Pulmonary artery endothelial cell (primary cell): ENCODE data around the gene OXNAD1. TPM values are rescaled to one million over a fixed set of nuclear protein-coding genes. Genes with fewer than 3 reads are reported as not detected.
A peak's percentile ranks its signal among the peaks of the same experiment; 100 is the strongest.

Experiments used
- DNase-seq: peaks from one replicate; pipeline ENCODE4 v3.0.0-alpha.2; 2011; ENCODE audit warnings: low read depth, low spot score
- total RNA-seq: library from RNA; depleted of rRNA; stranded (reverse); fragments of >200 nt; gene quantifications from 2 replicates; pipeline ENCODE4 v1.2.3, GENCODE V29; 2014

OXNAD1 gene
- 13.9 and 14.4 TPM in 2 replicates for total RNA-seq

DNA sequence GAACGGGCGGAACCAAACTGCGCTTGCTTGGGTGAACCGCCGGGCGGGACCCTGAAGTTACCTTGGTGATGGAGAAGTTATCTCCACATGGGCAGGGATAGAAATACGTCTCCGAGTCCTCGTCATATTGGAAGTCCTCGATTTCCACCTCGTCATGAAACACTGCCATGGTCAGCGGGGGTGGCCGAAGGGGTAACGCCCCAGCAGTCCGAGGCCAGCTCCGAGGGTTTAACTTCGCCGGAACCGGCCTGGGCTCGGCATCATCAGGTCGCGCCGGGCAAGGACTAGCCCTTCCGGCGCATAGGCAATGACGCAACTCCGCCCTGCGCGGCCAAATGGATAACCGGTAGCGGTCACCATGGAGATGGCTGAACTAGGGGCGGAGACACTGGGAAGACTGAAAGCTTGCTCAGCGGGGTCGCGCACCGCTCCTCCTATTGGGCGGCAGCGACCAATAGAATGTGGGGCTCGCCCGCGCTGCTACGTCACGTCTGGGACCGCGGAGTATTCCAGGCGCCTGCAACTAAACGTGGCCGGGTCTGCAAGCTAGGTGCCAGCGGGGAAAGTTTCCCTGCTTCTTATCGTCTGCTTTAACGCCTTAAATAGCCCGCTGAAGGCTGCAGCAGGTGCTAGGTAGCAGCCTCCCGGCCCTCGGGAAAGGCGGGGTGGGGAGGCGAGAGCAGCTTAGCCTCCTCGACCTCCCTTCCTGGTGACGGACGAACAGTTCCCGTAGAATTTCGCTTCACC, at the start of gene OXNAD1, which contains the start of gene DPH3:
TSS of gene OXNAD1 (plus strand) at position 505 of the 747 bp plus-strand sequence. CDS start 5,741 bp downstream, outside the sequence.
TSS of gene DPH3 (minus strand) at position 236 of the 747 bp plus-strand sequence. CDS start at position 169, 67 bp downstream.
- DNase-seq: peak; percentile 99

- DNase-seq: no peak
These were observed 48.6 kb upstream of the OXNAD1 start for GRCh38 chr3:16216373-16216935.

DNA sequence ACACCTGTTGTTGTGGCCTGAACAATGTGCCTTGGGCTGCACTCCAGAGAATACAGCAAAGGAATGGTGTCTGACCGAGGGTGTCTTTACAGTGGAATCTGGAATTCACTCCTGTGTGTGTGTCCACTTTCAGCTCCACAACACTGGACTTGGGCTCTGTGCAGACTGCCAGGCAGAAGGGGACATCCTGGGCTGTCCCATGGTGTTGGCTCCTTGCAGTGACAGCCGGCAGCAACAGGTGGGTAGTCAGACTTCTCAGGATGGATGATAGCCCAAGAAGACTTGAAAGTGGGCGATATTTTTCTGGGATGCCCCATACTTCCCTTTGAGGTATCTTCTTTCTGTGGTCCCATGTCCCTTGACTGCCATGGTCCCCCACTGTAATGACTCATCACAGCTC, 45.2 kb upstream of the OXNAD1 start:
- no peak for DNase-seq

DNA sequence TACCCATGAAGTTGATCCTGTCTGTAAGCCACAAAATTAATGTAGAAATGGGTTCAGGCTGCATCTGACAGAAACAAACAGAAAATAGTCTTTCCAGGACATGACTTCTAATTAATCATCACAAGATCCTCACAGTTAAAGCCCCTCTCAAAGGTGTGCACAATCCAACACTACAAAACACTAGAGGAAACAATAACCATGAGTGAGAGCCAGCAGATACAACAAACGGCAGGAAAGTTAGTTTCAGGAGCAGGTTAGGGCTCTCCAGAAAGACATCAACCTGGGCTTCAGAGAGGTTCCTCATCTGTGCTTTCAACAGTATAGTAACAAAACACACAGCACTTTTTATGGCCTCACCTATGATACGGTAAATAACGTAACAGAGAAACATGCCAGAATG, 43.0 kb upstream of the OXNAD1 start:
- no peak for DNase-seq

DNA sequence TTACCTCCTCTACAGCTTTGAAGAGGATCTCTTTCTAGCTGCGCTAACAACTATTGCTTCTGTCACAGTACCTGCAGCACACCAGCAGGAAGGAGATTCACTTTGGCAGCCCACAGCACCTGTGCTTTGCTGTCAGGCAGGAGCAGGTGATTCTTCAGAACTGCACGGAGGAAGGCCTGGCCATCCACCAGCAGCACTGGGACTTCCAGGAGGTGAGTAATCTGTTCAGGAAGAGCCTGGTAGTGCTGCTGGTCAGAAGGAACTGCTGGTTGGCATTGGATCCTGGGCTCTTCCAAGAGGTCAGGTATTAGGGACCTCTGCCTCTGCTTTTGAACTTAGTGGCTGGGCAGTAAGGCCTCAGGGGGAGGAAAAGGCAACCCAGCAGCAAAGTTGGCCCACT, 42.5 kb upstream of the OXNAD1 start:
- DNase-seq: no peak

DNA sequence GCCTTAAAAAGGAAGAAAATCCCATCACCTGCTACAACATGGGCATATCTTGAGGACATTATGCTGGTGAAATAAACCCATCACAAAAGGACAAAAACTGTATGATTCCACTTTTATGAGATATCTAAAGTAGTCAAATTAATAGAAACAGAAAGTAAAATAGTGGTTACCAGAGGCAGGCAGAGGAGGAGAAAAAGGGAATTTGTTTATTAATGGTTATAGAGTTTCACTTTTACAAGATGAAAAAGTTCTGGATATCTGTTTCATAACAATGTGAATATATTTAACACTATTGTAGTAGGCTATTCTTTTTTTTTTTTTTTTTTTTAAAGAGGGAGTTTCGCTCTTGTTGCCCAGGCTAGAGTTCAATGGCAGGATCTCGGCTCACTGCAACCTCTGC, 40.7 kb upstream of the OXNAD1 start:
- DNase-seq: no peak

GRCh38 chr3:16227566-16227965, 37.4 kb upstream of the OXNAD1 start:
- DNase-seq: no peak

DNA sequence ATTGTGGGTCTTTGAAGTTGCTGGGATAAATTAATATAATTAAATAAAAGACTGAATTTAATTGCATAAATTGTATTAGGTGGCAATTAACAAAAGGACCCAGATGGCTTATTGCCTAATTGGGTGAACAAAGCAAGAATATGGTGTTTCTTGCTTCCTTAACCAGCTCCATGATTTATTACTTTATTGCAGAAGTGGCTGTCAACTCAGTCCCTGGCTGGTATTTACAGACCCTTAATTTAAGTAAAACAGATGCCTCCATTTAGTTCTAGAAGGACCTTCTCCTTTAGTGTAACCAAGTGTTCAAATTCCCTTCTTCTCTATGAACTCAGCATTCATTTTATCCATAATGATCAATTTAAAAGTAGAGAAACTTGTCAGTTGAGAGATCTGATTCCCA, 35.3 kb upstream of the OXNAD1 start:
- DNase-seq: no peak

- DNase-seq: no peak
These were observed 33.0 kb upstream of the OXNAD1 start for GRCh38 chr3:16231983-16232382.

DNA sequence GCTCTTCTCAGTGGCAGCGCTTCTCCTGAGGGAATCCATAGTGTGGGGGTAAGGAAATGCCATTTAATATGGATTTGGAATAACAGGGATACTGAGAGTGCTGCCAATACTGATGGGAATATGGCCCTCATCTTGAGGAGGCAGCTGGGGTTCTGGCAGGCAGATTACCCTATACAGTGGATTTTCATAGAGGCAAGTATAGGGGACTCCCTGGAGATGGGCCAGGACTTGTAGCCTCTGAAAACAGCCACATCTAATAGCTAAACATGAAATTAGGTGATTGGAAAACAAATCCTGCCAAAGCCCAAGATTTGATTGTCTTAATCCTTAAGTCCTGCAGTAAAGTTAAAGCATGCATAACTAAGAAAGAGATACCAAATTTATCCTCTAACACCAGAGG, 31.2 kb upstream of the OXNAD1 start:
- no peak for DNase-seq

GRCh38 chr3:16234281-16234680, 30.7 kb upstream of the OXNAD1 start:
- no peak for DNase-seq

DNA sequence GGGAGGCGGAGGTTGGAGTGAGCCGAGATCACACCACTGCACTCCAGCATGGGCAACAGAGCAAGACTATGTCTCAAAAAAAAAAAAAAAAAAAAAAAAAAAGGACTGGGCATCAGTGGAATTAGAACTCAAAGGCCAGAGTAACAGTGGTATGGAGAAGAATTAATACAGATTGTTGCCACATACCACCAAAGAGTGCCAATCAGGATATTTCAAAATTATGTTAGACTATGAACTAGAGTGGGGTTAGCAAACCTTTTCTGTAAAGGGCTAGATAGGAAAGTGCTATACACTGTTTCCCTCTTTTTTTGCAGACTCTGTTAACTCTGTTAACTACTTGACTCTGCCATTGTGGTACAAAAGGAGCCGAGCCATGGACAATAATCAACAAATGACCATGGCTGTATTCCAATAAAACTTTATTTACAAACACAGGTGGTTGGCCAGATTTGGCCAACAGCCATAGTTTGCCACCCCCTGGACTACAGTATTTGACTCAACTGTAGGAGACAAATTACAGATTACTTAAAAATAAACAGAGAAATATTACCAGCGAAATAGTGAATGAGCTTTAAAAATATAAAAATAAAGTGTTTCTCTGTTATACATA, 28.9 kb upstream of the OXNAD1 start:
- DNase-seq: no peak

- no peak for DNase-seq
These were observed 28.1 kb upstream of the OXNAD1 start for GRCh38 chr3:16236856-16237393.

GRCh38 chr3:16239086-16239770, 25.8 kb upstream of the OXNAD1 start:
- DNase-seq: no peak

DNA sequence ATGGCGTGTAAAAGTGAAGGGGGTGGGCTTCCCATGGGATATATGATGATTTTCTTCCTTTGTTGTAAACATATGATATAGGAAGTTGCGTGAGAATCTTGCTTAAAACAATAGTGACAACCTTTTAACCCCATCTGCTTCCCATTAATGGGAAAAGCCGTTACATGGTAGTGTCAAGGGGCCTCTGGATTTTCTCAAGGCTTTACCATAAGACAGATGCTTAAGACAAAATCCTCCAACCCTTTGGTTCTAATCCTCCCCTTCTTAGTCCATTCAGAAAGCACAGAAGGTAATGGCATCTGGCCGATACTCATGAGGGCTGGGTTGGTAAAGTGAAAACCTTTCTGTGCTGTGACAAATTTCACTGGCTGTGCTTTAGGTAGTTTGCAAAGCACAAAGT, 25.2 kb upstream of the OXNAD1 start:
- no peak for DNase-seq

DNA sequence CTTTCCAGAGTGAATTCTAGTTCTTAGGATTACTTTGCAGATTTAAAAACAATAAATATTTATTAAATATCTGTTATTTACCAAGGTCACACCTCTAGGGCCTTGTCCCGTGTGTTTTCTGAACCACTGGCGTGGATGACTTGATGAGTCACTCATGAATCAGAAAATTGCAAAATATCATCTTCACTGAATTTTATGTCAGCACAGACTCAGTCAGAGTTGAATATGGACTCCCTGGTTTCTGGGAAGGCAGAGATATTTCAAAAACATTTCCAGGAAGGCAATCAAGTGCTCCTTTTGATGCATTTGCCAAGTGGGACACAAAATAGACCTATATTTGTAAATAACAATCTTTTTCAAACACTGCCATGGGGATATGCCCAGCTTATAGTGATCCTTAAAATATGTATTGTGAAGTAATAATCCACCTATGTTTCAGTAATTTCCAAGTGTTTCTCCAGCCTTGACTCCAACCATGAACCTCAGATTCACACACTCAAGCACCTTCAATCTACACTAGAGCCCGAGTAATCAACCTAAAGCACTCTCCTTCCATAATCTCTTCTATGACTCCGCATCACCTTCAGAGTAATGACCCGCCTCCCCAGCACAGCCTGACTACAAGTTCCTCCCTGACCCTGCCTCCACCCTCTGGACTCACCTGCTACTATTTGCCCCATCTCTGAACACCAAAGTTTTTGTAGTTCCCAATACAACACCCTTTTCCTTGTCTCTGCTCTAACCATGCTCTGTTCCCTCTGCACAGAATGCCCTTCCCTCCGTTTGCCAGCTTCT, 24.6 kb upstream of the OXNAD1 start:
- DNase-seq: no peak

DNA sequence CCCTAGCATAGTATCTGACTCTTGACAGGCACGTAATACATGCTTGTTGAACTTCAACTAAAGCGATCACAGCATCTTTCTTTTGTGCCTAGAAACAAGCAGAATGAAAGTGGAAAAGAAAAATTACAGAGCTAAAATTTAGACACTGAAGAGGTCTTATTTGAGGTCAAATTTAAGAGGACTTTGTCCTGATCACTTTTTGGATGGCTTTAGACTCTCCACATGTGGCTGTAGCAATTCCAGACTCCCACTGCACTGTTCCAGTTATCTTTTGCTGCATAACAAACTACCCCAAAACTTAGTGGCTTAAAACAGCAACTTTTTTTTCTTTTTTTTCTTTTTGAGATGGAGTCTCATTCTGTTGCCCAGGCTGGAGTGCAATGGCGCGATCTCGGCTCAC, 23.8 kb upstream of the OXNAD1 start:
- DNase-seq: no peak

DNA sequence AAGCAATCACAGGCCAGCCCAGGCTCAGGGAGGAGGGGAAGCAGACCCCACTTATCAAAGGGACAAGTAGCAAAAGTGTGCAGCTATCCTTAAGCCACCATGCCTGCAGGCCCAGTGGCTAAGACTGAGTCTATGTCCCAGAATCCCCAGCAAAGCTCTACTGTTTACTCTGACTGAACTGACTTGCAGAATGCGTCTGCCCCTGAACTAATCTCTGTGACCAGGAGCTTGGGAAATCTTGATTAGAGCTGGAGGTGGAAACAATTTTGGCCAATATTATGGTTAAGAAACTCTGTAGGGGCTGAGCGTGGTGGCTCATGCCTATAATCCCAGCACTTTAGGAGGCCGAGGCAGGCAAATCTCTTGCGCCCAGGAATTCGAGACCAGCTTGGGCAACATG, 22.8 kb upstream of the OXNAD1 start:
- no peak for DNase-seq

DNA sequence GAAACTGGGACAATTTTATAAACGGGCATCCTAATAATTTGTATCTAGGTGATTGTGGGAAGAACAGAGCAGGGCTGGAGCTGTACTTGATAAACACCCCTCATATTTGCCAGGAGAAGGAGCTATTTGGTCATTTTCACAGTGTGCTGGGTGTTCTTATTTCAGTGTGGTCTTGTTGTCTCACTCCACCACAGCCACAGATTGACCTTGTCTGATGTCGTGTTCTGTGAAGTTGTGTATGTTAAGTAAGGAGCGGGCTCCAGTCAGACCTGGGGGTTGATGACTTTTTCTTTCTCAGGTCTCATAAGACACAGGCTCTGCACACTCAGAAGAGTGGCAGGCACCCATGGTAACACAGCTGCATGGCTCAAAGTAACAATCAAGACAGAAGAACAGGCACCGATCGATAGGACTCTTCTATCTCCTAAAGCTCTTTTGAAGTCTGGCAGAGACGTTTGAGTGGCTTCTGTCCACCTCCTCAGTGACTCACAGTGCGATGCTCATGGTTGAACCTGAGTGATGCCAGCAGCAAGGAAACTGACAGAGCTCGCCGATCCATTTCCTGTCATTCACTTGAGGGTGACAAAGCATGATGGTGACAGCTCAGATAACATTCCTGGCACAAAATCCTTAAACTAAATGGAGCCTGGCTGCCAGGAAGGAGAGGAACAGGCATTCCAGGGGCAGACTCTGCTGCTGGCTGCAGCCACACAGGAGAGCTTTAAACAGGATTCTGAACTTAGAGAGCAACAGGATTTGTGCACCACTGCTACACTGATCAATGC, 21.1 kb upstream of the OXNAD1 start:
- DNase-seq: no peak

DNA sequence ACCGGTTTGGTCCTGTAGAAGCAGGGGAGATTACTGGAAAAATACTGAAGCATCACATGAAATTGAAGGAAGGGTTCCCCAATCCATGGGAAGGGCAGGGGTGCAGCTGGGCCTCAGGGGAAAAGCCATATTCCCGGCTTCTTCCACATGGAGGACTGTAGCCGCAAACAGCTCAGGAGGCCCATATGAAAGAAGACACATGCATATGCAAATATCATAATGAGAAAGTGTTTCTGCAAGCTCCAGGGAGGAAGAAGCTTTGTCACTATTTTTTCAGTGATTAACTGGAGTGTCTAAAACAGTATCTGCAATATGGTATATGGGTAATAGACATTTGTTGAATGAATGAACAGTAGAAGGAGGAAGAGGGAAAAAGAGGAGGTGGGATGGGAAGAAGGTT, 19.4 kb upstream of the OXNAD1 start:
- no peak for DNase-seq
